Gastrocnemius medialis (tissue), 4 donors: ENCODE data around the gene TMEM41A. TPM values are rescaled to one million over a fixed set of nuclear protein-coding genes. Genes with fewer than 3 reads are reported as not detected.

Source experiments
- ATAC-seq, 2 donors: fragments of 150-250 bp; one replicate each; pipeline ENCODE4 v1.9.1; 2016
- DNase-seq, 2 donors: peaks; one replicate each; pipeline ENCODE4 v3.0.0-alpha.2; 2019
- H3K27ac ChIP-seq, 4 donors: fragments of 200-600 bp; sonication (generic); 1 replicate in 1 of 4; 2 replicates in 3 of 4; pipeline ENCODE4 v1.5.1; 2016 to 2018; ENCODE audit warnings: mild to moderate bottlenecking in 2 of 4, moderate library complexity in 1 of 4
- H3K27me3 ChIP-seq, 3 donors: fragments of 200-600 bp; sonication (generic) in 2 of 3; 1 replicate in 1 of 3; 2 replicates in 2 of 3; pipeline versions ENCODE4 v1.5.1 to v1.6.0; 2016 to 2019; ENCODE audit warnings: mild to moderate bottlenecking in 1 of 3, moderate library complexity in 1 of 3
- H3K36me3 ChIP-seq, 2 donors: fragments of 200-600 bp; sonication (generic) in 1 of 2; one replicate each; pipeline ENCODE4 v1.5.1; 2017 to 2018
- H3K4me1 ChIP-seq, 2 donors: fragments of 200-600 bp; sonication (generic) in 1 of 2; one replicate each; pipeline ENCODE4 v1.5.1; 2016 to 2017; ENCODE audit warnings: mild to moderate bottlenecking in 2 of 2
- H3K4me3 ChIP-seq, 4 donors: fragments of 200-600 bp; sonication (generic) in 3 of 4; 1 replicate in 1 of 4; 2 replicates in 3 of 4; pipeline ENCODE4 v1.5.1; 2016 to 2019; ENCODE audit warnings: mild to moderate bottlenecking in 2 of 4
- H3K9me3 ChIP-seq, 3 donors: fragments of 200-600 bp; sonication (generic) in 2 of 3; 1 replicate in 1 of 3; 2 replicates in 2 of 3; pipeline ENCODE4 v1.5.1; 2016 to 2019
- POLR2A ChIP-seq, 2 donors: fragments of 450-650 bp; IDR thresholded peaks; one replicate each; pipeline ENCODE4 v1.6.1; 2017; ENCODE audit warnings: antibody characterized with exemption in 2 of 2, mild to moderate bottlenecking in 2 of 2, moderate library complexity in 2 of 2
- in situ Hi-C, 4 donors: fragments of 200-750 bp; cut with MboI; loops; one replicate each; pipeline versions ENCODE4 v1.15.0 to v1.8.0; 2017; ENCODE audit warnings: low sequenced_read_pairs in 4 of 4
- intact Hi-C: fragments of 100-400 bp; cut with DNase I; formaldehyde crosslinking; loops from one replicate; pipeline ENCODE4 v1.15.1; 2023; ENCODE audit warnings: low total_unique reads
- total RNA-seq, 4 donors: library from RNA; depleted of rRNA; stranded (reverse); fragments of >200 nt; gene quantifications; one replicate each; pipeline versions ENCODE4 v1.1.0 to v1.2.3, GENCODE V29; 2016
- TF ChIP-seq, protein P1 (sequence below), 5 experiments: fragments of 450-650 bp in 3 of 5; fragments of 200-600 bp in 2 of 5; sonication (generic) in 2 of 5; IDR thresholded peaks in 4 of 5; conservative IDR thresholded peaks in 1 of 5; 1 replicate in 4 of 5; 2 replicates in 1 of 5; pipeline ENCODE4 v1.5.1; 2016 to 2019; ENCODE audit warnings: antibody characterized with exemption in 5 of 5, mild to moderate bottlenecking in 3 of 5, moderate library complexity in 3 of 5

The TMEM41A gene
- total RNA-seq, 4 donors from 2014 or later: 4.8 to 11.5 (median 6.5) TPM

DNA sequence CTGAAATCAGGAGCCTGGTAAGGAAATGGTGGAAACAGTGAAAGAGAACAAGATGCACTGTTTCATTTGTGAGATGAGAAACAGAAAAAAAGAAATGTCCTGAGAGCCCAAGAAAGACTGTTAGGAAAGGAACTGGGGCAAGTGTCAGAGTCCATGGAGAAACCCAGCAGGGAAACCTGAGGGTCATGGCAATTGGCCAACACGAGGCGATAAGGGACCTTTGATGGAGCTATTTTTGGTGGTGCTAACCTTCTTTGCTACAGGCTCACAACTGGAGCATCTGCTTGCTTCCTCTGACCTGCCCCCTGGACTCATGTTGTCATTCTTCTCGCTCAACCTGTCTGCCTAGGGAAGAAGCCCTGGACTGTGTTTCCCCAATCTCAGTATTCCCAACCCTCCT is 4.2 kb upstream of the TMEM41A start:
- Histone ChIP-seq H3K4me1 (peaks cover under 1 to 2% of the 10 kb centered on the region in 2 donors), H3K27me3 (no peaks in the 10 kb centered on the region), H3K36me3 (no peaks in the 10 kb centered on the region), H3K4me3 (no peak overlapping the region), H3K27ac (no peak overlapping the region), H3K9me3 (no peaks in the 10 kb centered on the region)
- DNase-seq: no peak
- intact Hi-C loops (no loop called here), in situ Hi-C loops (no loop called here)
- TF ChIP-seq, protein P1, sequence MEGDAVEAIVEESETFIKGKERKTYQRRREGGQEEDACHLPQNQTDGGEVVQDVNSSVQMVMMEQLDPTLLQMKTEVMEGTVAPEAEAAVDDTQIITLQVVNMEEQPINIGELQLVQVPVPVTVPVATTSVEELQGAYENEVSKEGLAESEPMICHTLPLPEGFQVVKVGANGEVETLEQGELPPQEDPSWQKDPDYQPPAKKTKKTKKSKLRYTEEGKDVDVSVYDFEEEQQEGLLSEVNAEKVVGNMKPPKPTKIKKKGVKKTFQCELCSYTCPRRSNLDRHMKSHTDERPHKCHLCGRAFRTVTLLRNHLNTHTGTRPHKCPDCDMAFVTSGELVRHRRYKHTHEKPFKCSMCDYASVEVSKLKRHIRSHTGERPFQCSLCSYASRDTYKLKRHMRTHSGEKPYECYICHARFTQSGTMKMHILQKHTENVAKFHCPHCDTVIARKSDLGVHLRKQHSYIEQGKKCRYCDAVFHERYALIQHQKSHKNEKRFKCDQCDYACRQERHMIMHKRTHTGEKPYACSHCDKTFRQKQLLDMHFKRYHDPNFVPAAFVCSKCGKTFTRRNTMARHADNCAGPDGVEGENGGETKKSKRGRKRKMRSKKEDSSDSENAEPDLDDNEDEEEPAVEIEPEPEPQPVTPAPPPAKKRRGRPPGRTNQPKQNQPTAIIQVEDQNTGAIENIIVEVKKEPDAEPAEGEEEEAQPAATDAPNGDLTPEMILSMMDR (IDR thresholded peaks at IDR 0.05 in 4 of 5, conservative IDR thresholded peaks at IDR 0.05 in 1 of 5): no peak
- no peak for TF ChIP-seq POLR2A (IDR thresholded peaks at IDR 0.05)
- no peak for ATAC-seq

DNA sequence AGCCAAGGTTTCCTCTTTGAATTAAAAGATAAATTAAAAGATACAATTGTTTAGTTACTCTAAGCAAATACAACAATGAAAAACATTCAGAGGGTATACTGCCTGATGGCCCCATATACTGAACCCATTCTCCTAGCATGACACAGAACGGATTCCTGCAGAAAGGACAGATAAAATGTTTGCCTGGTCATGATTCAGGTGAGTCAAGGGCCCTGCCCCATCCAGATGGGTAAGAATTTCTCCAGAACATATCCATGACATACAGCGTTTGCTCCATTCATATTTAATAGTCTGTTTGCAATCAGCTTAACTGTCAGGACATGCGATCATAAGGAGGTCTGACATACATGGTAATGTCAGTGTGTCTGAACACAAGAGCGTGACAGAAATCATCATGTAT is 8.6 kb downstream of the TMEM41A start:
- Histone ChIP-seq H3K4me3 (no peak overlapping the region), H3K9me3 (no peaks in the 10 kb centered on the region), H3K27ac (no peak overlapping the region), H3K4me1 (no peaks in the 10 kb centered on the region), H3K36me3 (peaks cover 0 to 77% of the 10 kb centered on the region in 2 donors), H3K27me3 (no peaks in the 10 kb centered on the region)
- TF ChIP-seq, protein P1 (IDR thresholded peaks at IDR 0.05 in 4 of 5, conservative IDR thresholded peaks at IDR 0.05 in 1 of 5): no peak
- no peak for TF ChIP-seq POLR2A (IDR thresholded peaks at IDR 0.05)
- in situ Hi-C loops (loop anchor here in 1 of 4 donors (10.0 kb wide), 1 partner anchor 95 kb away; the partner anchor contains the start of gene SENP2), intact Hi-C loops (no loop called here)
- DNase-seq (no peak), ATAC-seq (no peak)

DNA sequence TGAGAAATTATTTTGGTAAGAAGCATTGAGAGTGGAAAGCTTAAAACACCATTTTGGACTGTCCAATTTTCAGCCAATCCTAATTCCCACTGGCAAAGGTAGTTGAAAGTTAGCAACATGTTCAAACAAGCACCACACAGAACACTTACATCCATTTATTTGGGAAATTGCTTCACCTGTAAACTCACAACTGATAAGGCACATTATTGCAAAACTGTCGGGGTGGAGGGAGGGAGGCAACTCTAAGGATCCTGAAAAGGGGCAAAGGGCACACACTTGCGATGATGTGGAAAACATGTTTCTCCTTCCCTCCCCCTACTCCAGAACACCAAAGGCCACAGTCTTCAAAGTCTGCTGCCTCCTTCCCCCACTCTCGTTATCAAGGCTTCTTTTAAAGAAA is 9.4 kb downstream of the TMEM41A start:
- no peaks in the 10 kb centered on the region for H3K4me1 ChIP-seq
- DNase-seq (no peak), ATAC-seq (no peak)
- intact Hi-C loops (no loop called here), in situ Hi-C loops (no loop called here)
- peaks cover 0 to 70% of the 10 kb centered on the region in 2 donors for H3K36me3 ChIP-seq
- no peak overlapping the region for H3K27ac ChIP-seq
- H3K4me3 ChIP-seq: no peak overlapping the region
- H3K27me3 ChIP-seq: no peaks in the 10 kb centered on the region
- no peaks in the 10 kb centered on the region for H3K9me3 ChIP-seq
- TF ChIP-seq, protein P1 (IDR thresholded peaks at IDR 0.05 in 4 of 5, conservative IDR thresholded peaks at IDR 0.05 in 1 of 5): no peak
- TF ChIP-seq POLR2A (IDR thresholded peaks at IDR 0.05): no peak

DNA sequence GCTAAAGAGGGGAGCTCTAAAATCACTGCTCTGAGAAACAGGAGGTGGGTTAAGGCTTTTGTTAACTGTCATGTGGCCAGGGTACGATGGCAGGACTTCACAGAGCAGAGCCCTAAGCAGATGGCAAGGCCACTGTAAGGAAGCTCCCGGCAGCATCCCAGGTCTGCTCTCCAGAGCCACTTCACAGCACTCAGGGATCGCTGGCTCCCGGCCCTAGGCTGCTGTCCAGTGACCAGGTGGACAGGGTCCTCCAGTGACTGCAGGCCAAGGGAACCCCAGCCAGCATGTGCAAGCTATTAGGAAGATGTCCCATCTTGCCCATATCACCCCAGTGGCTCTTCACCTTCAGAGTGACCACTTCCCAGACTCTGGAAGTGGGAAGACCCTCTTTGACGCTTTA is 10.4 kb downstream of the TMEM41A start:
- in situ Hi-C loops (no loop called here), intact Hi-C loops (no loop called here)
- H3K27ac ChIP-seq: no peak overlapping the region
- DNase-seq (no peak), ATAC-seq (no peak)
- no peaks in the 10 kb centered on the region for H3K4me1 ChIP-seq
- no peaks in the 10 kb centered on the region for H3K27me3 ChIP-seq
- peaks cover 0 to 60% of the 10 kb centered on the region in 2 donors for H3K36me3 ChIP-seq
- no peak overlapping the region for H3K4me3 ChIP-seq
- H3K9me3 ChIP-seq: no peaks in the 10 kb centered on the region
- no peak for TF ChIP-seq POLR2A (IDR thresholded peaks at IDR 0.05)
- TF ChIP-seq, protein P1 (IDR thresholded peaks at IDR 0.05 in 4 of 5, conservative IDR thresholded peaks at IDR 0.05 in 1 of 5): no peak

DNA sequence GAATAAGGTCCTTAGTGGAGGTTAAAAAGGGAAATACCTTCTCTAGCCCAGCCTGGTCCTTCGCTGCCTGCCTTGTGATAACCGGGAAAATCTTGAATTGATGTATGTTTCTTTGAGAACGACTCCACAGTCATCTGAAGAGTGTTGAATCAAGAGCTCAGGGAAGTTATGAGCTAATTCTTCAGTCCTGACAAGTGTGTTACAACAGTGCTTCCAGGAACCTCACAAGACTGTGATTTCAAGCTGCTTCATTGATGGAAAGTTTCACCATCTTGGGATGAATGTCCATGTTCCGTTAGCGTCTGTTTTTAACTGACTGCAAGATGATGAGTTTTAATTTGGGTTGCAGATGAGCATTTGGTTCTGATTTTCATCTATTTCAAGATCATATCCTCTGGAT is 12.4 kb downstream of the TMEM41A start:
- H3K27ac ChIP-seq: no peak overlapping the region
- H3K4me3 ChIP-seq: no peak overlapping the region
- H3K4me1 ChIP-seq: no peaks in the 10 kb centered on the region
- in situ Hi-C loops: no loop called here
- no peak for DNase-seq
- H3K9me3 ChIP-seq: no peaks in the 10 kb centered on the region
- intact Hi-C loops: no loop called here
- no peak for TF ChIP-seq POLR2A (IDR thresholded peaks at IDR 0.05)
- TF ChIP-seq, protein P1 (IDR thresholded peaks at IDR 0.05 in 4 of 5, conservative IDR thresholded peaks at IDR 0.05 in 1 of 5): no peak
- H3K27me3 ChIP-seq: no peaks in the 10 kb centered on the region
- no peak for ATAC-seq
- H3K36me3 ChIP-seq: peaks cover 0 to 59% of the 10 kb centered on the region in 2 donors
